MCF 10A (cell line): ENCODE data around the gene MZB1. TPM values are rescaled to one million over a fixed set of nuclear protein-coding genes. Genes with fewer than 3 reads are reported as not detected.

Experiments used
- BruUV-seq: library from RNA; stranded (reverse); fragments of 400-500 nt; replicated peaks from 2 replicates; lab custom pipeline; 2021; lab: Mats Ljungman, UMichigan
- CTCF ChIA-PET: fragments of 300-600 bp; sonication (Branson Sonifier 250); formaldehyde crosslinking; extraction: SDS; loops from one replicate; lab custom pipeline; 2021; ENCODE audit warnings: antibody characterized with exemption, inconsistent platforms; lab: Yijun Ruan, JAX
- POLR2A ChIA-PET: fragments of 300-600, 350-650 bp; sonication (Branson Sonifier 250); formaldehyde crosslinking; extraction: SDS; loops from one replicate; lab custom pipeline; 2020; ENCODE audit warnings: antibody characterized with exemption, inconsistent platforms; lab: Yijun Ruan, JAX
- DNase-seq: peaks from one replicate; pipeline ENCODE4 v3.0.0-alpha.2; 2018; ENCODE audit not compliant: unreplicated experiment
- H3K27ac Mint-ChIP-seq: one replicate; pipeline ENCODE4 v1.8.0; 2022; ENCODE audit warnings: mild to moderate bottlenecking, low read depth, mixed read lengths; ENCODE audit not compliant: unreplicated experiment
- H3K27me3 Mint-ChIP-seq: one replicate; pipeline ENCODE4 v1.8.0; 2022; ENCODE audit warnings: mixed read lengths; ENCODE audit not compliant: insufficient read depth, unreplicated experiment
- H3K36me3 Mint-ChIP-seq: one replicate; pipeline ENCODE4 v1.8.0; 2022; ENCODE audit warnings: mild to moderate bottlenecking, moderate library complexity, mixed read lengths; ENCODE audit not compliant: insufficient read depth, unreplicated experiment
- H3K4me1 Mint-ChIP-seq: one replicate; pipeline ENCODE4 v1.8.0; 2022; ENCODE audit warnings: mixed read lengths; ENCODE audit not compliant: insufficient read depth, unreplicated experiment
- H3K4me3 Mint-ChIP-seq: one replicate; pipeline ENCODE4 v1.8.0; 2022; ENCODE audit warnings: mild to moderate bottlenecking, moderate library complexity, mixed read lengths; ENCODE audit not compliant: unreplicated experiment
- H3K9me3 Mint-ChIP-seq: one replicate; pipeline ENCODE4 v1.8.0; 2022; ENCODE audit warnings: mixed read lengths; ENCODE audit not compliant: unreplicated experiment
- CTCF ChIP-seq: fragments of 200-600 bp; IDR thresholded peaks from one replicate; pipeline ENCODE4 v1.8.0; 2022; ENCODE audit warnings: antibody characterized with exemption, mild to moderate bottlenecking; ENCODE audit not compliant: unreplicated experiment
- intact Hi-C: fragments of 100-400 bp; cut with micrococcal nuclease; formaldehyde crosslinking; loops from 2 replicates; pipeline ENCODE4 v1.14.1; 2022
- total RNA-seq: library from RNA; stranded (reverse); gene quantifications from 2 replicates; pipeline ENCODE4 v1.2.3, GENCODE V29; 2022

Gene MZB1
- total RNA-seq, 1 experiment from 2014 or later = not detected

DNA sequence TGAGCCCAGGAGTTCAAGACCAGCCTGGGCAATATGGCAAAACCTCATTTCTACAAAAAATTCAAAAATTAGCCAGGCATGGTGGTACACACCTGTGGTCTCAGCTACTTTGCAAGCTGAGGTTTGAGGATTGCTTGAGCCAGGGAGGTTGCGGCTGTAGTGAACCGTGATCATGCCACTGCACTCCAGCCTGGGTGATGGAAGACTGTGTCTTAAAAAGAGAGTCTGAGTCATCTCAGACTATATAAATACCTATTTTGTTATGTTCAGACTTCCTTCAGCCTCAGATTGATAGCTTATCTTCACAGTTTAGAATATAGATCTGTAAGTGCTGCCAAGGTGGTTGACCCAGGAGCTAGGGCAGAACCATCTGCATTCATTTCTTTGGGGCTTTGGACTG lies 49.7 kb downstream of the MZB1 start:
- ChIA-PET CTCF (interaction anchor here (0.8 to 3.1 kb wide), 4 partner anchors 8 to 36 kb away, joined by 3 to 10 read pairs (median 4); no protein-coding TSS in a partner anchor), POLR2A (interaction anchor here (0.5 to 4.1 kb wide), 9 partner anchors 8 to 919 kb away, joined by 3 to 107 read pairs (median 30); partner anchors contain the start of gene MATR3)
- no TSS peak for BruUV-seq
- H3K27me3 Mint-ChIP-seq = no peaks in the 10 kb centered on the region
- no peak overlapping the region for H3K4me3 Mint-ChIP-seq
- peak; percentile 17 for DNase-seq
- peaks cover 20% of the 10 kb centered on the region for H3K4me1 Mint-ChIP-seq
- TF ChIP-seq CTCF = no peak
- intact Hi-C loops = loop anchor here (2.0 kb wide), 2 partner anchors 47 to 63 kb away; partner anchors contain the start of gene MATR3
- no peaks in the 10 kb centered on the region for H3K9me3 Mint-ChIP-seq
- no peak overlapping the region for H3K27ac Mint-ChIP-seq
- peaks cover 43% of the 10 kb centered on the region for H3K36me3 Mint-ChIP-seq

Other genes with a start within 250 kb of the MZB1 start
- 114 and 175 TPM in 2 replicates for gene SIL1, start 191.5 kb downstream of the MZB1 start, total RNA-seq
- gene MATR3, start 96.2 kb downstream of the MZB1 start, total RNA-seq = 152 and 159 TPM in 2 replicates
- 104 and 108 TPM in 2 replicates for gene PAIP2, start 48.1 kb downstream of the MZB1 start, total RNA-seq
- not detected in 2 replicates for gene SLC23A1, start 6.6 kb downstream of the MZB1 start, total RNA-seq
- 2.3 and 3.1 TPM in 2 replicates for gene PROB1, start 5.2 kb upstream of the MZB1 start, total RNA-seq
- gene SPATA24, start 14.2 kb upstream of the MZB1 start, total RNA-seq = 9.8 and 11.6 TPM in 2 replicates
- gene DNAJC18, start 49.6 kb upstream of the MZB1 start, total RNA-seq = 14.1 and 15.1 TPM in 2 replicates
- not detected in 2 replicates for gene ECSCR, start 72.8 kb upstream of the MZB1 start, total RNA-seq
- not detected in 2 replicates for gene SMIM33, start 81.1 kb upstream of the MZB1 start, total RNA-seq
- 33.1 and 35.1 TPM in 2 replicates for gene STING1, start 92.8 kb upstream of the MZB1 start, total RNA-seq
- 306 and 329 TPM in 2 replicates for gene UBE2D2, start 171.4 kb upstream of the MZB1 start, total RNA-seq